Measurements from ENCODE around the gene CHMP2A. TPM values are rescaled to one million over a fixed set of nuclear protein-coding genes. Genes with fewer than 3 reads are reported as not detected.
A peak's percentile ranks its signal among the peaks of the same experiment; 100 is the strongest.

Gene CHMP2A
- total and polyA plus RNA-seq, 2 of the 13 experiments (the other 11 are each of a cell fraction or from before 2014, with no cell fraction given): 49.7 to 55.0 TPM

GRCh38 chr19:58511353-58512208, 43.3 kb downstream of the CHMP2A start, which contains the start of gene SLC27A5 (continued):
- TF ChIP-seq NR3C1 (CRISPR knock-in tag; IDR thresholded peaks at IDR 0.05): no peak
- TF ChIP-seq LBX2 (CRISPR knock-in tag; IDR thresholded peaks at IDR 0.05; ENCODE audit: borderline replicate concordance): no peak
- no peak for TF ChIP-seq FOXM1 (CRISPR knock-in tag; IDR thresholded peaks at IDR 0.05)
- peak; percentile 63; the same call in 1 of the 2 replicates for TF ChIP-seq RFXAP (CRISPR knock-in tag; IDR thresholded peaks at IDR 0.05; ENCODE audit: borderline replicate concordance)
- no peak for TF ChIP-seq POLR2AphosphoS2 (IDR thresholded peaks at IDR 0.05; ENCODE audit: low read depth, low read length)
- TF ChIP-seq PLRG1 (conservative IDR thresholded peaks at IDR 0.05): no peak
- no peak for TF ChIP-seq CBX2 (IDR thresholded peaks at IDR 0.05; ENCODE audit: low read depth, low read length)
- no peak for TF ChIP-seq CBX2 (CRISPR knock-in tag; IDR thresholded peaks at IDR 0.05; ENCODE audit: low read depth)
- TF ChIP-seq TFDP2 (CRISPR knock-in tag; IDR thresholded peaks at IDR 0.05): no peak
- no peak for TF ChIP-seq KDM4B (CRISPR knock-in tag; IDR thresholded peaks at IDR 0.05)
- TF ChIP-seq MTA1 (CRISPR knock-in tag; IDR thresholded peaks at IDR 0.05; ENCODE audit: borderline replicate concordance): peak; percentile 93
- no peak for TF ChIP-seq SAFB2 (CRISPR knock-in tag; IDR thresholded peaks at IDR 0.05; ENCODE audit: borderline replicate concordance, low read depth)
- peak; percentile 93 for TF ChIP-seq ZNF687 (CRISPR knock-in tag; IDR thresholded peaks at IDR 0.05)
- no peak for TF ChIP-seq ZSCAN12 (CRISPR knock-in tag; IDR thresholded peaks at IDR 0.05)
- TF ChIP-seq IKZF4 (CRISPR knock-in tag; IDR thresholded peaks at IDR 0.05; ENCODE audit: borderline replicate concordance, low read depth, not compliant biosample characterization): peak; percentile 53
- no peak for TF ChIP-seq SATB2 (CRISPR knock-in tag; IDR thresholded peaks at IDR 0.05)
- no peak for TF ChIP-seq SMAD9 (CRISPR knock-in tag; IDR thresholded peaks at IDR 0.05)
- TF ChIP-seq ZBTB3 (CRISPR knock-in tag; IDR thresholded peaks at IDR 0.05; ENCODE audit: borderline replicate concordance, low read depth): no peak
- TF ChIP-seq KDM5B (CRISPR knock-in tag; IDR thresholded peaks at IDR 0.05; ENCODE audit: borderline replicate concordance): peak; percentile 54; the same call in 1 of the 2 replicates
- TF ChIP-seq ZNF563 (CRISPR knock-in tag; IDR thresholded peaks at IDR 0.05): peak; percentile 49; the same call in 1 of the 2 replicates
- no peak for TF ChIP-seq ZFP1 (CRISPR knock-in tag; IDR thresholded peaks at IDR 0.05)
- TF ChIP-seq GLMP (CRISPR knock-in tag; IDR thresholded peaks at IDR 0.05; ENCODE audit: borderline replicate concordance): no peak
- TF ChIP-seq POLR2G (IDR thresholded peaks at IDR 0.05; ENCODE audit: low read depth, low read length): peak; percentile 87
- TF ChIP-seq ZNF552 (CRISPR knock-in tag; IDR thresholded peaks at IDR 0.05; ENCODE audit: borderline replicate concordance): 0 out of 2 replicates have a peak, but pooled peaks have one; percentile 48
